GM19324 (cell line): ENCODE data around the gene GPHB5.

Source experiments
- ATAC-seq: cut with Tn5 transposase; IDR thresholded peaks from one replicate; pipeline ENCODE4 v1.9.1; 2021; ENCODE audit warnings: mild to moderate bottlenecking, moderate library complexity; ENCODE audit not compliant: unreplicated experiment, low FRiP score

The GPHB5 gene

DNA sequence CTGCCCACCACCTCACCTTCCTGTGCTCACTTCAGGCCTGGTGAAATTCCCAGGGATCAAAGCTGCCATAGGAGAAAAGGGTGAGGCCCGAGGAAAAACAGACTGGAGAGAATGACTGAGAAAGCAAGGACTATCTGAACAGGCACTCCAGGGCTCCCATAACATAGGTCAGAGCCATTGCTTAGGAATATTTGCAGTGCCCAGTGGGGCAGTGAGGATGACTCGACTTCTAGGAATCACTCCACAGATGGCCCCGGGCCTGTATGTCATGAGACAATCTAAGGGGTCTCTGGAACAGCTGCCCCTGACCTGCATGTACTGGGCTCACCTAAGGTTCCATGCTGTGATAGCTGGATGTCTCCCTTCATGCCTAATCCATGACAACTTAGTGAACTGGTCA, 51.6 kb downstream of the GPHB5 start:
- no peak for ATAC-seq

DNA sequence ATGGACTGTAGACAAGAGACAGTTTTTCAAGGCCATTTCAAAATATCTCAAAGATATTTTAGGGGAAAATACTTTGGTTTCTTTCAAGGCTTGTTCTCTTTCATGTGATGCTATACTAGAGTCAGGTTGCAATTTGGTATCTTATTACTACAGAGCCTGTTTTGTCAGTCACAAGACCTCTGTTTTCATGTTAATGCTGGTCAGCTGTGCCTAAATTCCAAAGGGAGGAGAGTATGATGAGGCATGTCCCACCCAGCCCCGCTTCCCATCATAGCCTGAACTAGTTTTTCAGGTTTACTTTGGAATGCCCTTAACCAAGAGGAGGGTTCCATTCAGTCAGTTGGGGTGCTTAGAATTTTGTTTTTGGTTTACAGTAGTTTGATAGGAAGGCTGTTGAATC, 52.6 kb downstream of the GPHB5 start:
- no peak for ATAC-seq
